NCI-H446 (cell line): ENCODE measurements around the gene TRMU.

Experiments used
- DNase-seq, 2 experiments: peaks; one replicate each; lab custom pipeline; 2025; lab: John Stamatoyannopoulos, UW

TRMU gene

DNA sequence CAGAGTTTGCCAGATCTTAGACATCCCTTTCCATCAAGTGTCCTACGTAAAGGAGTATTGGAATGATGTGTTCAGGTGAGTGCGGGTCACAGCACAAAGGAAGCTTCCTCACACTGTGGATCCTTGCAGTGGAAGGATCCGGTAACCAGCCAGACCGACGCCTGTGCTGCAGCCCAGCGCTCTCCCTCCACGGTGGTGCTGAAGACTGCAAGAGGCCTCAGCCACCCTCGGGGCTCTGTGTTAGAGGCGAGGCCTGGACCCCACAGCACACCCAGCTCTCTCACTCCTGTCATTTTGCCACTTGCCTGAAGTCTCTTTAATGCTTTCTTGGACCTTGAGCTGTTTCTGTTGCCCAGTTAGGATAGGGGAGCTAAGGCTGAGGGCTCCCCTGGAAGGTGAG lies 2.4 kb downstream of the TRMU start:
- DNase-seq: no peak

DNA sequence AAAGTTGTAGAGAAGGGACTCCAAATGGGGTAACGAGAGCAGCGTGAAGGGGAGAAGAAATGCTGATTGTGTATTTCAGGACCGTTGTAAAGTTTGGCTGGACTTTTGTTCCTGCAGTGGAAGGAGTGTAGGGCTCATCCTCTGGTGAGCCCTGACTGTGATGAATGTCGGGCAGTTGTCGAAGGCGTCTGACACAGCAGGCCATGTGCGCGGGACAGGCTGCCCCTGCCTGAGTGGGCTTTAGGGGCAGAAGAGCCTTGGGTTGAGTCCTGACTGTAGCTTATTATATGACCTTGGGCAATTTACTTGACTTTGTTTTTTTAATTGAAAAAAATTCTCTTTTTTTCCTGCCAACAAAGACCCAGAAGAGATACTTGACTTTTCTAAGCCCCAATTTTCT lies 3.1 kb downstream of the TRMU start:
- no peak for DNase-seq

DNA sequence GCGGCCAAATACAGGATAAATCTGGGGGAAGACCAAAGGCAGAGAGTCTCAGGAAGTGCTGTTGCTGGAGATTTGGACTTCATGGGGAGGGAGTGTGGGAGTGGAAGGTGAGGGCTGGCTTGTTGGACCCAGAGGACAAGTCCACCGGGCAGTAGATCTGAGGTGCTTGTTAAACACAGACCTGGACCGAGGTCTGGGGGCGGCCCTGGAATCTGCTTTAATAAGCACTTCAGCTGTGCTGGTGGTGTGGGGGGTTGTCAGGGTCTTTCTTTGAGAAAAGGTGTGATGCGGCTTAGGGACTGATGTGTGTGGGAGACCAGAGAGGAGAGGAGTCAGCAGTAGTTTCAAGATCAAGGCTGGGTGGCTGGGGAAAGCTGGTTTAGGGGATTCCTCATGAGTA lies 4.4 kb downstream of the TRMU start:
- DNase-seq: no peak

DNA sequence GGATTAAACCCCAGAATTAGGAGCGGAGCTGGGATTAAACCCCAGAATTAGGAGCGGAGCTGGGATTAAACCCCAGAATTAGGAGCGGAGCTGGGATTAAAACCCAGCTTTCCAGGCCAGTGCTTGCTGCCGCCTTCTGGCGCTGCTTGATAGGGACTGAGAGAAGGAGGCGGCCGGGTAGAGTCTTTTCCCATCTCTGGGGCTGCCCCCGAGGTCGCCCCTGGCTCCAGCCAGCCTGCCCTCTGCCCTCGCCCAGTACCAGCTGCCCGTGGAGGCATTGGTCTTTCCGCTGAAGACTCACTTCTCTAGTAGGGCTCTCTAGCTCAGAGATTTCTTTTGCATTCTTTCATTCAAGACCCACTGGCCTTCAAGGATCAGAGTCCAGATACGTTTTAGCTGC lies 5.2 kb downstream of the TRMU start:
- DNase-seq: no peak

DNA sequence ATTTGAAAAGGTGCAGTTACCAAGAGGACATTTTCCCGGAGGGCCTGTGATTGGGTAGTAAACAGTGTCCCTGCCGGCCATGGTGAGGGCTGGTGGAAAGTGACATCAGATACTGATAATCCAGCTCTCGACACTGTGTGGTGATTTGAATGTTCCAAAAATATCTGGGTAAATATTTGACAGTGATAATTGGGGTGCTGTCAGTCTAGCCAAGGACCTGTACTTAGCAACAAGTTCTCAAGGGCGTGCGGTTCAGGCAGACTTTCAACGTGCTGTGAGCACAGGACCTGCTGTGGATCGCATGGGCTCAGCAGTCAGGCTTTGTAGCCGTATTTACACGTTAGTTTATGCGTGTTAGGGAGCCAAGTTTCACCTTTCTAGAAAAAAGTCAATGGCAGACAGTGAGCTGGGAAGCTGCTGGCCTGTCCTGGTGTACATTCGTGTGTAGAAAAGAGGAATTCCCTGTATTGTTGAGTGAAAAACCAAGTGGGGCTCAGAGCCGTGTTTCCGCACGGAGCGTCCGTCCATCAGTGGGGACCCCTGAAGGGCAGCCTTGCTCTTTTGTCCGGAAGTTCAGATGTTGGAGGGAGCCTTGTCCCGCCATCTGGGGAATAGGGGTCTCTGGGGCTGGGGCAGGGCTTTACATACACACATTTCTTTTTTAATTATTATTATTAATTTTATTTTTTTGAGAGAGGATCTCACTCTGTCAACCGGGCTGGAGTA lies 11.3 kb downstream of the TRMU start:
- no peak for DNase-seq

DNA sequence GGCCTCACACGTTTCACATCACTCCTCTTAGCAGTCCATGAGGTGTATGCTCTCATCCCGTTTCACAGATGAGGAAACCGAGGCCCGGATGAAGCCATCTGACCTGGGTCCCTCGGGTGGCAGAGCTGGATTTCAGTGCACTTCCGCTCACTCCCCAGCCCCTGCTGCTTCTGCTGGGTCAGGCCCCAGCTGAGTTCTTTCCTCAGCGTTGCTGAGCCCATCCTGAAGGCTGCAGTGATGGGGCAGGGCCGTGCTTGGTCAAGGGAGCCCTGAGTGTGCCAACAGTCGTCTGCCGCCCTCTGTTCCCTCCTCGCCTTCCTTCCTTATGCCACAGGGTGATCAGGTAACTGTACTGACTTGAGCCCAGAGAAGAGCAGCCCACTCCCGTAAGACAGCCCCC lies 12.1 kb downstream of the TRMU start:
- DNase-seq: no peak

DNA sequence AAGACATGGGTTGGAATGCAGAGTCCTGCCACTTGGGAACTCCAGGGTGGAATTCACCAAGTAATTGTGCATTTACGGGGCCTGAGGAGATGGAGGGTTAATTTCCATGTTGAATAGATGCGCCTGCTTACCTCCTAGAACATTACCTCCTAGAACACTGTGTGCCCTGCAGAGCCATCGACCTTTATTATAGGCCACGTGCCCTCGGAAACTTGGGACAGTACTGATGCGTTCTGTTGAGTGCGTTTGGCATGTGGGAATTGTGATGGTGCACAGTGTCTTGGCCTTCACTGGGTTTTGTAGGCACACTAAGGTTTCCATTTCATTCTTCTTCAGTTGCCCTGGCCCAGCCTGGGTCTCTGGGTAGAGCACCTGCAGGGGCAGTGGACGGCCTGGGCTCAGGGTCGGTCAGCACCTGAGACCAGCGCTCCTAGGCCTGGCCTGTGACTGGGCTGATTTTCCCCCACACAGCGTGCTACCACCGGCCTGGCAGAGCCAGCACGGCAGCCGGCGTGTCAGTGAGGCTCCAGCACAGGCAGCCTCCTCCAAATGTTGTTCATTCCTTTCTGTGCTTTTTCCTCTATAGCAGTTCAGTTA lies 12.7 kb downstream of the TRMU start:
- DNase-seq: no peak

DNA sequence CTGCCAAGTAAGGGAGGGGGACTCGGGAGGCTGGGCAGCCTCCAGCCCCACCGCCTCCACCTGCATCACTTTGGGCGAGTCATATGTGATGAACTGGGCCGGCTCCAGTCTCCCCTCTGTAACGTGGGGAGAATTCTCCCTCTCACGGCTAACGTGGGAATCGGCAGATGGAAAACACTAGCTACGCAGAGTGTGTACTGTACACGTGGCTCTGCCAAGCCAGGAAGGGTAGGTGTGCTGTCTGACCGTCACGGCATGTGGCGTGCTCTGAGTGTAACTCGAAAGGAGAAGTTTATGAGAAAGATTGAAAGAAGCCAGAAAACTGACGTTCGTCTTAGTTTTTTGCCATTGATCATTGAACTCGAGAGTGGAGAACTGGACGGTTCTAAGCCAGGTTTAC lies 13.7 kb downstream of the TRMU start:
- no peak for DNase-seq

DNA sequence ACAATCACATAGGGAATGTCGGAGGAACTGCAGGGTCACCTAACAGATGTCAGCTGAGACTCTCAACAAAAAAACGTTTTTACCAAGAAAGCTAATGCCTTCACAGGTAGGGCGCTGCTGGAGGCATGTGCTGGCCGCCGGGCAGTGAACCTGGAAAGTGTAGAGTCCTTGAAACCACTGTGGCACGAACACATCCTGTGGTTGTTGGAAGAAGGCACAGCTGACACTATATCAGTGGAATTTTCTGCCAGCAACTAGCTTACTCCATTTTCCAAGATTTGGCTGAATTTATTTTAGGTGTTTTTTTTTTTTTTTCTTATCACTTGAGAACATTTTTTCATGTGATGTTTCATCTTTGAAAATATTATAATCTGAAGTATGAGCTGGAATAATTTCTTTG lies 14.2 kb downstream of the TRMU start:
- DNase-seq: no peak

DNA sequence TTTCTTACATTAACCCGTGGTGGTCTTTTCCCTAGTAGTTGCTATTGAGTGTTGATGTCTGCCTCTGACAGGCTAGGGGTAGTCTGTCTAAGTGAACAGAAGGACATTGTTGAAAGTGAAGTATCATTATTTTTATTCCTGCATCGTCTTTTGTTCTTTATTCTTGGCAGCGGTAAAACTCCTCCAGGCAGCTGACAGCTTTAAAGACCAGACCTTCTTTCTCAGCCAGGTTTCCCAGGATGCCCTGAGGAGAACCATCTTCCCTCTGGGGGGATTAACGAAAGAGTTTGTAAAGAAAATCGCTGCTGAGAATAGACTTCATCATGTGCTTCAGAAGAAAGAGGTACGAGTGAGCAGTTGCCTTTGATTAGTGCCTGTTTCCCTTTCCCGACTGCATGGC lies 14.6 kb downstream of the TRMU start:
- DNase-seq: no peak

DNA sequence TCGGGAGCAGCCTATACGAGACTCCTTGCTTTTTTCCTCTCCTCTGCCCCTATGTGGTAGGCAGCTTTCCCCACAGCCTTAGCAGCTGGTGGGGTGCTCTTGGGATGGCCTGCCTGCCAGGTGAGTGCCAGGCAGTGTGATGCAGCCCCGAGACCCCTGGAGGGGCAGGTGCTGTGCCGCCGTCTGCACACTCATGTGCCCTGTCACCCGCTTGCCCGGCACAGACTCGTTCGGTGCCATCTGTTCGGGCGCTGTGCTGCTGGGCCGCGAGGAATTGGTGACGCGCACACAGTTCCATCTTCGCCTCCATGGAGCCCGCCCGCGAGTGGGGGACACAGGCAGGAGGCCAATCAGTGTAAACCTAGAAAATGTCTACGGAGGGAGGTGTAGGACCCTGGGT lies 15.1 kb downstream of the TRMU start:
- DNase-seq: no peak

DNA sequence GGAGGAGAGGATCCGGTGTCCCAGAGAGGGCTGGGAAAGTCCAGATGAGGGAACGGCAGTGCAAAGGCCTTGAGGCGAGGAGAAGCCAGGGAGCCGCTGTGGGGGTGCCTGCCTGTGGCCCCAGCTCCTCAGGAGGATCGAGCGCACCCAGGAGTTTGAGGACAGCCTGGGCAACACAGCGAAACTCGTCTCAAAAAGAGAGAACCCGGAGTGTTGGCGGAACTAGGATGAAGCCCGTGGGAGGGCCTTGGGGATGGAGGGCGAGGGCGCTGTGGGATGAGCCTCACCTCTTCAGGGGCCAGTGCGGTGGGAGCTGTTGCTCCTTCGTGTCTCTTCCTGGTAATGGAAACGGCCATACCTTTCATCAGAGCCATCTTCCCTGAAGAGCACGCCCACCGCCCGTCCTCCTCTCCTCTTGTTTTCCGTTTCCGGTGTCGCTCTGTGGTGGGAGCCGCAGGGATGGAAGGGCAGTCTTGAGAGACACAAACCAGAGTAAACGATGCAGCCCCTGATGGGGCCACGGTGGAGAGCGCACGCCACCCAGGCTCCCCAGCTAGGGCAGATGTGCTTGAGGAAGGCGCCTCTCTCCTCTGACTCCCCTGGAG lies 15.7 kb downstream of the TRMU start:
- no peak for DNase-seq

DNA sequence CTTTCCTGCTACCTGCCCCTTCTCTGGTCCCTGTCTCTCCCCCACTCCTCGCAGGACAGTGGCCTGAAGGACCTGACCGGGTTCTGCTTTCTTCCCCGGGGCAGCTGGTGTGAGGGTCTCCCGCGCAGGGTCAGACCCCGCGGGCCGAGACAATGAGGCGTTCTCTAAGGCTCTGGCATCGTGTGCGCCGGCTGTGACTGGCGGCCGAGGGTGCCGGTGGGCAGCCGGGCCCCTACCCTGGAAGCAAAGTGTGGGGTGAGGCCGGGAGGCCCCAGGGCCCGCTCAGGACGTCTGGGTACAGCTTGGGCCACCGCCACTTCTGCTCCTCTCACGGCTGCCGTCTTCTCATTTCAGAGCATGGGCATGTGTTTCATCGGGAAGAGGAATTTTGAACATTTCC lies 16.3 kb downstream of the TRMU start:
- DNase-seq: no peak

DNA sequence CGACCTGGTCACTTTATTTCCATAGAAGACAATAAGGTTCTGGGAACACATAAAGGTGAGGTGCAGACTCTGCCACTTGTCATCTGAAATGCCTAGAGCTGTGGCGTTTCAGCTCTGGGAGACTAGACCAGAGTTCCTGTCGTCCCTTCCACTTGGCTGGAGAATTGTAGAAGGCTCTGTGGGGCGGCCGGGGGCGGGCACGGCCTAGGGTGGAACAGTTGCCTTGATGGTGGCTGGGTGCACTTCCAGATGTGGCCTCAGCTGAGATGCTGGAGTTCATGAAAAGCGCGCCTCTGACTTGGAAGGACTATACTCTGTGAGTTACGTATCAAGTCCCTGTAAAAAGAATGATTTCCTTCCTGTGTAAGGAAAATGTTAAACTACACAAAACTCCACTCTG lies 16.8 kb downstream of the TRMU start:
- DNase-seq: no peak

DNA sequence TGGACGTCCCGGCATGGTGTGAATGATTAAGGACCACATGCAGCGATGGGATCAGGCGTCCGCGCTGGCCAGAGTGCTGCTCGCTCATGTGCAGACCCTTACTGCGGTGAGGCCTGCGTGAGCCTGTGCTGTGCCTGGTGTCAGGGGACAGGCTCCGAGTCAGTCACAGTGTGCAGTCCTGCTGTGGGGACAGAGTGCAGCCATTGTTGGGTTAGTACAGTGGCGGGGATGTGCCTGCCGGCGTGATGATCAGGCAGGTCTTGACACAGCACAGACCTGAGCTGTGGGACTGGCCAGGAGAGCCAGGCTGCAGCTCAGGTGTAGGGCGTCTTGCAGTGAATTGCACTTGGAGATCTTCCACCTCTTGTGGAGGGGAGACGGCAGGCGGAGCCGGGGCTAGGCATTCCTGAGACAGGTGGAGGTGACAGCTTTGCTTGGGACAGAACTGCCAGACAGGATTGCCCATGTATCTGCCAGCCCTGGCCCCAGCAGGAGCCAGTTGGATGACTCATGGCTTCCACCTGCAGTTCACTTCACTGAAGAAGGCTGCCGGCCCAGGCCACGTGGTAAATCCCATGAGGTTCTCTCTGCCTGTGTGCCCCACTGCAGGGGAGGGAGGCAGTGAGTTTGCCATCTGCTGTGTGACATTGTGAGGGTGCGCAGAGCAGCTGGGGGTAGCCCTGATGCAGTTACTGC lies 17.3 kb downstream of the TRMU start:
- peak in 1 of 2 experiments; percentile 42 for DNase-seq

DNA sequence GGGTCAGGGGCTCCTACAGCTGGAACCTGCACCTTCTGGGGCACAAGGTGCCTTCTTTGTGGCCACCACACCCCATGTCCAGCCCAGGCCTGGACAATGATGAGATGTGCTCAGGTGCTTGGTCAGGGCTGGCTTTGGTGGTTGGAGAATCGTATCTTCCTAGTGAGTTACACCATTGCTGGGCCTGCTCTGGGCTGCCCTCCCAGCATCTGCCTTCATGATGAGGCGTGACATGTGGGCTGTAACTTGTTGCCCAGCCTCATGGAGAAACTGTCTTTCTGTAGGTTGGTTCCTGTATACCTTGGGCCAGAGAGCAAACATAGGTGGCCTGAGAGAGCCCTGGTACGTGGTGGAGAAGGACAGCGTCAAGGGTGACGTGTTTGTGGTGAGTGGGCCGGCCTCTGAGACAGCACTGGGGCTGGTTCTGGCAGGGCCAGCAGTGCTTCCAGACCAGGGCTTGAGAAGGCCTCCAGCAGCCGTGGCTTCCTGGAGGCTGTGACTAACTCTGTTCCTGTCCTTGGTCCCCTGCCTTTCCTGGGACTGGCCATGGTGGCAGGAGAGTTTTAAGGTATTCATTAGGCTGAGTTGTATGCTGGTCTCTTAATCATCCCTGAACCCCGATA lies 18.1 kb downstream of the TRMU start:
- DNase-seq: no peak

DNA sequence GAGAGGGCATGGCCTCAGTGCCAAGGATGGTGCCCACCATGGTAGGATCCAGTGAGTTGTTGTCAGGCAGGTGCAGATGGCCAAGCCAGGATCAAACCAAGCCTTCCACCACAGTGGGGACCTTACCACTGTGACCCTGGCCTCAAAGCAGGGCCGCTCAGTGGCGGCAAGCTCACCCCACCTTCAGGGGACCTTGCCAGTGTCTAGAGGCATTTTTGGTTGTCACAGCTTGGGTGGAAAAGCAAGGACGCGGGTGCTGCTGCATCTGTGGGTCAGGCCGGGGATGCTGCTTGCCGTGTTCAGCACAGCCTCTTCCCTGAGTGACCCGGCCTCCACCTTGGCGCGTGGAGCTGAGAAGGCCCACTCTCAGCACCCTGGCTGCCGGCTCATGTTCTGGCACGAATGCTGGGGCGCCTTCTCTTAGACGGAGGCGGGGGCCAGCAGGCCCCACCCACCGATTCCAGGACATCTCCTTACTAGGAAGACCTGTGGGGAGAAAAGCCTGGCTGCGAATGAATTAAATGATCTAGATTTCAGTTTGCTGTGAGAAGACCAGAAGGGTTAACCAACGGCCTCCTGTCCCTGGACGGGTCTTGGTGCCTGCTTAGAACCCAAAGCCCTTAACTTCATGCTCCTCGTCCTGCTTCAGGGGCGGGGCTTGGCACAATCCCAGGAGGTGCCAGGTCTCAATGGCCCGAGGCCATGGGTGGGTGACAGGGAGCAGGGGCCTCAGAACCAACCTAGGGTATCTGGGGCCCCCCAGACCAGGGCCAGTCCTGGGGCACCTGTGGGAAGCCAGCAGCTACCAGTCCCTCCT lies 18.9 kb downstream of the TRMU start:
- DNase-seq: no peak

DNA sequence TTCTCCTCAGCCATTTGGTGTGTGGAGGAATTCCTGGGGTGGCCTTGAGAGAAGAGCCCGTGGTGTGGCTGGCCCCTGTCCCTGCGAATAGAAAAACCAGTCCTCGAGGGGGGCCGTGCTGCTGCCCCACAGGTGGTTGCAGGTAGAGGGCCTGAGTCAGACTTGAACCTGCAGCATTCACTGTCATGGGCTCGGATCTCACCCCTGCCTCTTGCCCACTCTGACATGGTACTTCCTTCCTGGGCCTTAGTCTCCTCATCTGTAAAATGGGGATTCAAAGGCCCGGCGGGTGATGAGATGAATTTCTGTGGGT lies 19.4 kb downstream of the TRMU start:
- DNase-seq: no peak

DNA sequence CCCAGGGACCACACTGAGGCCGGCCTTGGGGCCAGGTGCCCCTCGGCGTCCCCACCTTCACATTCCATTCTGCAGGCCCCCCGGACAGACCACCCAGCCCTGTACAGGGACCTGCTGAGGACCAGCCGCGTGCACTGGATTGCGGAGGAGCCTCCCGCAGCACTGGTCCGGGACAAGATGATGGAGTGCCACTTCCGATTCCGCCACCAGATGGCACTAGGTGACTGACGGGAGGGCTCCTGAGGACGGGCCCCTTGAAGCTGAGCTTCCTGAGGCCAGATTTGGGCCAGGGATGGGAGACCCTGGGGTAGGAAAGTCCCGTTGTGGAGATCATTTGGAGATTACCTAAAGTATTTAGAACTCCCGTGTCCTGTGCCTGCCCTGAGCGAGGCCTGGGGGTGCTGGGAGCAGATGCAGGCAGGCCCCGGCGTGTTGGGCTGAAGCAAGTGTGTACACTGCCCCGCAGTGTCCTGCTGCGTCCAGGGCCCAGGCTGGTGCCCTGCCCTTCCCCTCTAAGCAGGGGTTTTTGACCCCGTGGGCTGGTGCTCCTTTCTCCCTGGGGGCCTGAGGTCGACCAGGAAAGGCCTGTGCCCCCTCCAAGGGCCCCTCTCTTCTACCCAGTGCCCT lies 20.0 kb downstream of the TRMU start:
- peak in 1 of 2 experiments; percentile 52 for DNase-seq

DNA sequence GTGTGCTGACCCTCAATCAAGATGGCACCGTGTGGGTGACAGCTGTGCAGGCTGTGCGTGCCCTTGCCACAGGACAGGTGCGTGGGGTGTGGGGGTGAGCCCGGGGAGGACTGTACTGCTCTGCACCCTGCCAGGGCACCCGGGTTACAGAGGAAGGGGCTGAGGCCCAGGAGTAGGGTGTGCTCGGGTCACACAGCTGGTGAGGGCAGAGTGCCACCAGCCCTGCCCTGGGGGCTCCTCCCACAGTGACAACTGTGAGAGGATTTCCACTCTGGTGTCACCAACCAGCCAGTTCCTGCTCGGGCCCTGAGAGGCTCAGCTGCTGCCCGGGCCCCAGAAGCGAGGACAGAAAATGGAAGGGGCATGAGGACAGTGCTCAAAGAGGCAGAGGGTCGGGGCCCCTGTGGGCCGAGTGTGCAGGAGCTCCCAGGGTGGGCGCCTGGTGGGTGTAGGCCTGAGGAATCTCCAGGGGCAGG lies 20.5 kb downstream of the TRMU start:
- DNase-seq: no peak
